HCT116 (cell line): ENCODE results near the gene MUC4. TPM values are rescaled to one million over a fixed set of nuclear protein-coding genes. Genes with fewer than 3 reads are reported as not detected.

Experiments
- ATAC-seq: fragments of 200-7000 bp; cut with Tn5 transposase; 2 replicates; pipeline ENCODE4 v1.9.1; 2020; ENCODE audit warnings: mild to moderate bottlenecking, moderate library complexity
- BruUV-seq: library from RNA; stranded (reverse); fragments of 400-500 nt; replicated peaks from 2 replicates; lab custom pipeline; 2021; lab: Mats Ljungman, UMichigan
- CTCF ChIA-PET: fragments of 300-600 bp; sonication (Branson Sonifier 250); formaldehyde crosslinking; loops from one replicate; lab custom pipeline; 2021; ENCODE audit warnings: antibody characterized with exemption; lab: Charles Lee
- POLR2A ChIA-PET: fragments of 300-600, 350-600 bp; sonication (Branson Sonifier 250); formaldehyde crosslinking; loops from one replicate; lab custom pipeline; 2021; ENCODE audit warnings: antibody characterized with exemption; lab: Charles Lee
- RAD21 ChIA-PET, 2 experiments: fragments of 300-600 bp; sonication (Branson Sonifier 250); formaldehyde crosslinking; loops; one replicate each; lab custom pipeline; 2023; ENCODE audit warnings: low total read pairs in 2 of 2; ENCODE audit not compliant: uncharacterized antibody in 2 of 2, unreplicated experiment in 2 of 2, low non-redundant PET in 1 of 2; lab: Charles Lee
- DNase-seq: peaks from one replicate; pipeline ENCODE4 v3.0.0-alpha.2; 2010; ENCODE audit warnings: low read depth, low spot score
- H2AFZ ChIP-seq: fragments of 200-600 bp; shearing (Covaris generic), sonication (generic); 2 replicates; pipeline ENCODE4 v1.6.1; 2017; ENCODE audit warnings: low read depth, mixed run types, mixed read lengths, antibody characterized with exemption, low read length; ENCODE audit not compliant: poor library complexity, severe bottlenecking
- H3K27ac ChIP-seq: 2 replicates; pipeline ENCODE4 v1.5.1; 2012; ENCODE audit warnings: low read depth, low read length
- H3K27me3 ChIP-seq: fragments of 200-600 bp; sonication (generic); 2 replicates; pipeline ENCODE4 v1.6.1; 2016; ENCODE audit warnings: mixed run types, low read length, mixed read lengths; ENCODE audit not compliant: insufficient read depth
- H3K36me3 ChIP-seq, 2 experiments: fragments of 200-500 bp in 1 of 2; fragments of 200-600 bp in 1 of 2; sonication (Bioruptor generic) in 1 of 2; sonication (generic) in 1 of 2; 2 replicates each; pipeline versions ENCODE4 v1.5.1 to v1.6.1; 2014 to 2016; ENCODE audit warnings: low read length in 2 of 2, inconsistent platforms in 1 of 2, mixed read lengths in 1 of 2, mixed run types in 1 of 2; ENCODE audit not compliant: insufficient read depth in 2 of 2, control insufficient read depth in 1 of 2
- H3K4me1 ChIP-seq, 2 experiments: fragments of 200-600 bp in 1 of 2; sonication (generic) in 1 of 2; 2 replicates each; pipeline versions ENCODE4 v1.5.1 to v1.6.1; 2012 to 2017; ENCODE audit warnings: low read length in 2 of 2, inconsistent platforms in 1 of 2, mild to moderate bottlenecking in 1 of 2, mixed read lengths in 1 of 2, mixed run types in 1 of 2, moderate library complexity in 1 of 2; ENCODE audit not compliant: insufficient read depth in 2 of 2, control insufficient read depth in 1 of 2
- H3K4me2 ChIP-seq: fragments of 200-600 bp; sonication (generic); 2 replicates; pipeline ENCODE4 v1.6.1; 2017; ENCODE audit warnings: mixed run types, low read length, mixed read lengths
- H3K4me3 ChIP-seq, 2 experiments: fragments of 200-600 bp in 1 of 2; sonication (generic) in 1 of 2; replicated peaks in 1 of 2; 2 replicates each; pipeline ENCODE4 v1.5.1; 2011 to 2016; ENCODE audit warnings: low read length in 2 of 2, control low read depth in 1 of 2, low read depth in 1 of 2, mild to moderate bottlenecking in 1 of 2, mixed read lengths in 1 of 2, mixed run types in 1 of 2
- H3K79me2 ChIP-seq: fragments of 200-600 bp; sonication (generic); 2 replicates; pipeline ENCODE4 v1.6.1; 2017; ENCODE audit warnings: mild to moderate bottlenecking, mixed run types, low read length, moderate library complexity, mixed read lengths; ENCODE audit not compliant: insufficient read depth
- H3K9ac ChIP-seq: fragments of 200-600 bp; sonication (generic); 2 replicates; pipeline ENCODE4 v1.6.1; 2016; ENCODE audit warnings: low read length, mixed read lengths
- H3K9me2 ChIP-seq: fragments of 200-600 bp; sonication (generic), shearing (Covaris generic); 2 replicates; pipeline ENCODE4 v1.6.1; 2017; ENCODE audit warnings: mixed run types, mild to moderate bottlenecking, moderate library complexity; ENCODE audit not compliant: insufficient read depth
- H3K9me3 ChIP-seq, 2 experiments: fragments of 200-500 bp in 1 of 2; fragments of 200-600 bp in 1 of 2; sonication (Bioruptor generic) in 1 of 2; sonication (generic) in 1 of 2; 2 replicates each; pipeline ENCODE4 v1.6.1; 2014 to 2017; ENCODE audit warnings: low read length in 2 of 2, mixed read lengths in 2 of 2, inconsistent platforms in 1 of 2, low read depth in 1 of 2, mild to moderate bottlenecking in 1 of 2, mixed run types in 1 of 2, moderate library complexity in 1 of 2; ENCODE audit not compliant: control insufficient read depth in 1 of 2, insufficient read depth in 1 of 2
- H4K20me1 ChIP-seq: fragments of 200-600 bp; sonication (generic), shearing (Covaris generic); 2 replicates; pipeline ENCODE4 v1.6.1; 2017; ENCODE audit warnings: mixed run types, mild to moderate bottlenecking, moderate library complexity; ENCODE audit not compliant: insufficient read depth
- CBX3 ChIP-seq: IDR thresholded peaks from 2 replicates; pipeline ENCODE4 v1.6.1; 2012; ENCODE audit warnings: low read depth
- FOSL1 ChIP-seq: IDR thresholded peaks from 2 replicates; pipeline ENCODE4 v1.6.1; 2012; ENCODE audit warnings: low read depth
- JUND ChIP-seq: IDR thresholded peaks from 2 replicates; pipeline ENCODE4 v1.6.1; 2012
- MAX ChIP-seq: IDR thresholded peaks from 2 replicates; pipeline ENCODE4 v1.6.1; 2012
- POLR2A ChIP-seq: IDR thresholded peaks from 2 replicates; pipeline ENCODE4 v1.7.0; 2011; ENCODE audit warnings: borderline replicate concordance; ENCODE audit not compliant: insufficient read depth, insufficient read length; ENCODE audit errors: extremely low read depth
- POLR2AphosphoS5 ChIP-seq: IDR thresholded peaks from 2 replicates; pipeline ENCODE4 v1.6.1; 2011; ENCODE audit warnings: mild to moderate bottlenecking, low read depth, low read length, moderate library complexity
- RAD21 ChIP-seq: IDR thresholded peaks from 2 replicates; pipeline ENCODE4 v1.6.1; 2012; ENCODE audit warnings: low read depth, mild to moderate bottlenecking
- REST ChIP-seq: IDR thresholded peaks from 2 replicates; pipeline ENCODE4 v1.6.1; 2012; ENCODE audit warnings: low read depth
- SRF ChIP-seq: IDR thresholded peaks from 2 replicates; pipeline ENCODE4 v1.6.1; 2012; ENCODE audit warnings: low read depth
- TCF7L2 ChIP-seq: IDR thresholded peaks from 2 replicates; pipeline ENCODE4 v1.7.0; 2011; ENCODE audit warnings: borderline replicate concordance, inconsistent platforms; ENCODE audit not compliant: insufficient read depth, insufficient read length; ENCODE audit errors: extremely low read depth
- YY1 ChIP-seq: IDR thresholded peaks from 2 replicates; pipeline ENCODE4 v1.6.1; 2011; ENCODE audit warnings: low read length, low read depth, moderate library complexity, mild to moderate bottlenecking; ENCODE audit not compliant: insufficient replicate concordance; ENCODE audit errors: extremely low read depth
- ZBTB33 ChIP-seq: IDR thresholded peaks from 2 replicates; pipeline ENCODE4 v1.6.1; 2011; ENCODE audit warnings: mild to moderate bottlenecking, low read length, moderate library complexity; ENCODE audit not compliant: insufficient replicate concordance; ENCODE audit errors: extremely low read depth
- intact Hi-C: fragments of 100-400 bp; cut with micrococcal nuclease; formaldehyde crosslinking; loops from 2 replicates; pipeline ENCODE4 v1.10.0; 2022
- total RNA-seq: library from RNA; stranded (reverse); gene quantifications from one replicate; pipeline ENCODE4 v1.2.1, GENCODE V29; 2021; ENCODE audit not compliant: unreplicated experiment

MUC4 gene
- total RNA-seq, 1 experiment from 2014 or later = 0.64 TPM

GRCh38 chr3:195767792-195768191 lies 43.9 kb downstream of the MUC4 start:
- no TSS peak for BruUV-seq
- no peak overlapping the region for H3K9ac ChIP-seq
- POLR2A ChIA-PET = no interaction called here

More at GRCh38 chr3:195767792-195768191, 43.9 kb downstream of the MUC4 start:
- H3K27me3 ChIP-seq = no peaks in the 10 kb centered on the region
- H3K4me1 ChIP-seq = no peaks in the 10 kb centered on the region
- DNase-seq = no peak
- H3K4me3 ChIP-seq = no peak overlapping the region
- CTCF ChIA-PET = no interaction called here
- no peak overlapping the region for H3K27ac ChIP-seq
- no peak overlapping the region for H2AFZ ChIP-seq
- ATAC-seq = no peak
- H3K36me3 ChIP-seq = no peaks in the 10 kb centered on the region
- H3K4me2 ChIP-seq = no peak overlapping the region
- H4K20me1 ChIP-seq = no peaks in the 10 kb centered on the region
- H3K9me2 ChIP-seq = no peaks in the 10 kb centered on the region
- TF ChIP-seq TCF7L2 (no peak), POLR2AphosphoS5 (no peak), FOSL1 (no peak), SRF (no peak), POLR2A (no peak), REST (no peak), YY1 (no peak), MAX (no peak), RAD21 (no peak), CBX3 (no peak), ZBTB33 (no peak), JUND (no peak)
- no peaks in the 10 kb centered on the region for H3K9me3 ChIP-seq
- intact Hi-C loops = no loop called here
- no peaks in the 10 kb centered on the region for H3K79me2 ChIP-seq
- RAD21 ChIA-PET = no interaction called here
